CD14-positive monocyte (primary cell): ENCODE data around the gene KIF3A. TPM values are rescaled to one million over a fixed set of nuclear protein-coding genes. Genes with fewer than 3 reads are reported as not detected.
A peak's percentile ranks its signal among the peaks of the same experiment; 100 is the strongest.

Source experiments
- DNase-seq, 3 donors: peaks; one replicate each; pipeline ENCODE4 v3.0.0-alpha.2; 2011 to 2022
- H2AFZ ChIP-seq: 2 replicates; pipeline ENCODE4 v1.6.0; 2012; ENCODE audit warnings: mild to moderate bottlenecking, low read depth, low read length, inconsistent platforms; ENCODE audit not compliant: insufficient read depth, poor library complexity, severe bottlenecking
- H3K27ac ChIP-seq, 2 donors: 1 replicate in 1 of 2; 2 replicates in 1 of 2; pipeline ENCODE4 v1.5.1; 2012 to 2013; ENCODE audit warnings: low read length in 2 of 2, control low read depth in 1 of 2, inconsistent platforms in 1 of 2, low read depth in 1 of 2, mild to moderate bottlenecking in 1 of 2
- H3K27me3 ChIP-seq, 2 donors: one replicate each; pipeline versions ENCODE4 v1.6.0 to v1.6.1; 2011 to 2013; ENCODE audit warnings: low read length in 2 of 2; ENCODE audit not compliant: control insufficient read depth in 2 of 2, insufficient read depth in 2 of 2
- H3K36me3 ChIP-seq, 2 donors: replicated peaks in 1 of 2; 1 replicate in 1 of 2; 2 replicates in 1 of 2; pipeline versions ENCODE4 v1.5.1 to v1.6.1; 2012 to 2013; ENCODE audit warnings: low read length in 2 of 2, control low read depth in 1 of 2, inconsistent platforms in 1 of 2, mild to moderate bottlenecking in 1 of 2; ENCODE audit not compliant: insufficient read depth in 2 of 2, control insufficient read depth in 1 of 2
- H3K4me1 ChIP-seq, 2 donors: 1 replicate in 1 of 2; 2 replicates in 1 of 2; pipeline versions ENCODE4 v1.5.1 to v1.6.1; 2012 to 2013; ENCODE audit warnings: low read length in 2 of 2, control low read depth in 1 of 2, inconsistent platforms in 1 of 2, mild to moderate bottlenecking in 1 of 2, moderate library complexity in 1 of 2; ENCODE audit not compliant: insufficient read depth in 2 of 2, control insufficient read depth in 1 of 2
- H3K4me2 ChIP-seq: replicated peaks from 2 replicates; pipeline ENCODE3; 2012; ENCODE audit warnings: low read length, moderate library complexity, mild to moderate bottlenecking; ENCODE audit not compliant: poor library complexity, severe bottlenecking; ENCODE audit errors: extremely low read depth
- H3K4me3 ChIP-seq, 3 experiments: fragments of 200-600 bp in 1 of 3; sonication (generic) in 1 of 3; replicated peaks in 1 of 3; 1 replicate in 2 of 3; 2 replicates in 1 of 3; pipeline ENCODE4 v1.5.1; 2011 to 2013; ENCODE audit warnings: low read length in 3 of 3, mild to moderate bottlenecking in 3 of 3, control low read depth in 2 of 3, low read depth in 2 of 3, inconsistent platforms in 1 of 3, moderate library complexity in 1 of 3
- H3K79me2 ChIP-seq: 2 replicates; pipeline ENCODE4 v1.6.0; 2012; ENCODE audit warnings: mild to moderate bottlenecking, control low read depth, inconsistent platforms, low read length, moderate library complexity; ENCODE audit not compliant: insufficient read depth
- H3K9ac ChIP-seq: 2 replicates; pipeline ENCODE4 v1.6.0; 2017; ENCODE audit warnings: low read length, mild to moderate bottlenecking; ENCODE audit not compliant: insufficient read depth, poor library complexity, severe bottlenecking
- H3K9me3 ChIP-seq, 2 donors: replicated peaks in 1 of 2; 1 replicate in 1 of 2; 2 replicates in 1 of 2; pipeline versions ENCODE4 v1.5.1 to v1.6.1; 2012 to 2013; ENCODE audit warnings: low read length in 2 of 2, control low read depth in 1 of 2; ENCODE audit not compliant: control insufficient read depth in 1 of 2, insufficient read depth in 1 of 2
- H4K20me1 ChIP-seq: 2 replicates; pipeline ENCODE4 v1.6.0; 2012; ENCODE audit warnings: mild to moderate bottlenecking, low read length, control low read depth, moderate library complexity; ENCODE audit not compliant: insufficient read depth
- H3K27ac Mint-ChIP-seq, 7 donors: one replicate each; pipeline ENCODE4 v1.8.0; 2020; ENCODE audit warnings: mild to moderate bottlenecking in 7 of 7, mixed read lengths in 7 of 7, moderate library complexity in 6 of 7, inconsistent platforms in 2 of 7
- H3K27me3 Mint-ChIP-seq, 3 donors: one replicate each; pipeline ENCODE4 v1.8.0; 2021 to 2022; ENCODE audit warnings: low read depth in 3 of 3, mild to moderate bottlenecking in 3 of 3, mixed read lengths in 3 of 3, moderate library complexity in 3 of 3, inconsistent platforms in 1 of 3
- H3K36me3 Mint-ChIP-seq, 2 donors: one replicate each; pipeline ENCODE4 v1.8.0; 2020; ENCODE audit warnings: mixed read lengths in 2 of 2, inconsistent platforms in 1 of 2, mild to moderate bottlenecking in 1 of 2
- H3K4me1 Mint-ChIP-seq: one replicate; pipeline ENCODE4 v1.8.0; 2020; ENCODE audit warnings: mild to moderate bottlenecking, mixed read lengths
- H3K4me3 Mint-ChIP-seq, 2 donors: one replicate each; pipeline ENCODE4 v1.8.0; 2020; ENCODE audit warnings: mild to moderate bottlenecking in 2 of 2, mixed read lengths in 2 of 2, moderate library complexity in 1 of 2
- H3K9me3 Mint-ChIP-seq, 7 donors: one replicate each; pipeline ENCODE4 v1.8.0; 2020 to 2022; ENCODE audit warnings: mixed read lengths in 7 of 7, mild to moderate bottlenecking in 6 of 7, moderate library complexity in 6 of 7, inconsistent platforms in 2 of 7
- CTCF ChIP-seq: fragments of 200-600 bp; IDR thresholded peaks from one replicate; pipeline ENCODE4 v1.8.0; 2022; ENCODE audit warnings: antibody characterized with exemption, mild to moderate bottlenecking
- WGBS: methylation state at CpG from one replicate; pipeline ENCODE4 v1.1.5; 2013; ENCODE audit warnings: missing lambda C conversion rate; ENCODE audit not compliant: insufficient coverage; 5-methylcytosine and 5-hydroxymethylcytosine counted together
- intact Hi-C, 2 donors: fragments of 100-400 bp; cut with micrococcal nuclease; formaldehyde crosslinking; loops; one replicate each; pipeline versions ENCODE4 v1.15.0 to v1.15.1; 2023
- polyA plus RNA-seq, 3 donors: library from polyadenylated mRNA; depleted of rRNA in 1 of 3; unstranded in 2 of 3; stranded (reverse) in 1 of 3; fragments of 300-500 nt in 2 of 3; fragments of >200 nt in 1 of 3; fragmentation: Illumina TruSeq in 2 of 3; gene quantifications; 1 replicate in 2 of 3; 2 replicates in 1 of 3; pipeline ENCODE4 v1.2.3, GENCODE V29; 2012 to 2021

Gene KIF3A
- polyA plus RNA-seq, 3 donors: 0.68 to 1.3 (median 1.2) TPM

DNA sequence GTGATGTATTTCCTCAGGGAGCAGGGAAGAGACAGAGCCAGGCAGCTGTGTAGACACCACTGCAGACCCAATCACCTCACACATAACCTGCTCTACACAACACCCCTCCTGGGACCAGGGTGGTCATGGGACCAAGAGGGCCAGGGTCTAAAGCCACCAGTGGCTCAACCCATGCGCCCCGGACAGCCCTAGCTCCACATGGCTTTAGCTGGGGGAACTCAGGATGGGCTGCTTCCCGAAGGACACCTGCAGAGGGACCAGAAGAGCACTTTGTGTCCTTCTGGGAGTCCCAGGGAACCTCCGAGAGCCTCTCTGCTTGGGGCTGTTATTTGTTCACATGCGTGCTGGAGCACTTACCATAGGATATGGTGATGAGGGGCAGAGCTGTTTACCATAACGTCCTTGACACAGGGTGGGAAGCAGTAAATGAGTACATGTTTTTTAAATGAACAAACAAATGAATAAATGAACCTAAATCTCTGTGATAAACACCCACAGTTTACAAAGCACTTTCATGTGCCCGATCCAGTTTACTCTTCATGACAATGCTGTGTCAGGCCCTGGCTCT lies 27.4 kb upstream of the KIF3A start:
- no peaks in the 10 kb centered on the region for H3K27me3 ChIP-seq
- H3K79me2 ChIP-seq: no peaks in the 10 kb centered on the region

DNA sequence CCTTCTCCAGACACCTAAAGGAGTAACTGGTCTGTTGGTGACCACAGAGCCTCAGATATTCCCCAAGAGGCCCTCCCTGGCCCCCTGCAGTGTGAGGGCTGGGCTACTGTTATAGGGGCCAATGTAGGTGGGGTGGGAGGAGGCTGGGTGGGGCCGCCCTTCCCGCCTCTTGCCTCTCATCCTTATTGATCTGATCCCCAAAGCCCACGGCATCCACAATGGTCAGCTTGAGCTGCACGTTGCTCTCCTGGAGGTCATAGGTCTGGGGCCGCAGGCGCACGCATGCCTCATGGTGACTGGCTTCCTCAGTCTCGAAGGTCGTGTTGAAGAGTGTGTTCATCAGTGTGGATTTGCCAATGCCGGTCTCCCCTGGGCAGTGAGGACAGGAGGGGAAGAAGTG lies 26.7 kb upstream of the KIF3A start:
- H3K4me3 Mint-ChIP-seq: no peak overlapping the region
- intact Hi-C loops: no loop called here

More for the DNA sequence above, 27.4 kb upstream of the KIF3A start:
- Mint-ChIP-seq H3K9me3 (no peaks in the 10 kb centered on the region), H3K27ac (peak overlapping the region in 2 of 7 donors; percentile 15 to 35), H3K27me3 (peaks cover 3 to 5% (median 4%) of the 10 kb centered on the region in 3 donors), H3K4me3 (no peak overlapping the region), H3K4me1 (peaks cover 33% of the 10 kb centered on the region), H3K36me3 (peaks cover 11 to 15% of the 10 kb centered on the region in 2 donors)
- DNase-seq: no peak
- Histone ChIP-seq H3K9ac (no peak overlapping the region), H4K20me1 (no peaks in the 10 kb centered on the region), H3K27ac (no peak overlapping the region), H3K4me1 (peaks cover 15% of the 10 kb centered on the region in 2 donors), H3K9me3 (no peaks in the 10 kb centered on the region), H3K4me3 (no peak overlapping the region), H3K36me3 (no peaks in the 10 kb centered on the region), H3K4me2 (no peak overlapping the region), H2AFZ (no peak overlapping the region)
- WGBS: 92% methylated on average over 5 of the region's 7 CpGs
- TF ChIP-seq CTCF: no peak
- intact Hi-C loops: no loop called here

More for the DNA sequence above, 26.7 kb upstream of the KIF3A start:
- no peak for TF ChIP-seq CTCF
- Histone ChIP-seq H3K4me2 (no peak overlapping the region), H3K9ac (no peak overlapping the region), H3K36me3 (no peaks in the 10 kb centered on the region), H3K9me3 (no peaks in the 10 kb centered on the region), H3K27me3 (no peaks in the 10 kb centered on the region), H3K79me2 (no peaks in the 10 kb centered on the region), H3K27ac (no peak overlapping the region), H3K4me3 (no peak overlapping the region), H3K4me1 (peaks cover 15% of the 10 kb centered on the region in 2 donors), H2AFZ (no peak overlapping the region), H4K20me1 (no peaks in the 10 kb centered on the region)
- no peak for DNase-seq
- H3K9me3 Mint-ChIP-seq: no peaks in the 10 kb centered on the region
- H3K27ac Mint-ChIP-seq: peak overlapping the region in 1 of 7 donors; percentile 66
- peaks cover 33% of the 10 kb centered on the region for H3K4me1 Mint-ChIP-seq
- H3K27me3 Mint-ChIP-seq: peaks cover 3 to 5% (median 4%) of the 10 kb centered on the region in 3 donors
- H3K36me3 Mint-ChIP-seq: peaks cover 11 to 15% of the 10 kb centered on the region in 2 donors
- WGBS: 95% methylated on average over 8 of the region's 10 CpGs
